ENCODE measurements around the gene EML6.

Gene EML6

GRCh38 chr2:54708584-54709335, 14.7 kb upstream of the EML6 start:
- peak; percentile 27 for DNase-seq

GRCh38 chr2:54709336-54709809, 14.1 kb upstream of the EML6 start:
- DNase-seq, result no peak

- DNase-seq, result no peak
Measured at GRCh38 chr2:54710216-54710615, 13.2 kb upstream of the EML6 start.

GRCh38 chr2:54712516-54712915, 10.9 kb upstream of the EML6 start:
- DNase-seq, result no peak

GRCh38 chr2:54714996-54715395, 8.5 kb upstream of the EML6 start:
- DNase-seq, result no peak

GRCh38 chr2:54716375-54716774, 7.1 kb upstream of the EML6 start:
- no peak for DNase-seq

- DNase-seq, result peak; percentile 32
Measured at GRCh38 chr2:54720563-54720962, 2.9 kb upstream of the EML6 start.

GRCh38 chr2:54722641-54723040, 821 bp upstream of the EML6 start:
- DNase-seq, result peak; percentile 32

GRCh38 chr2:54723996-54724559, 616 bp downstream of the EML6 start:
- DNase-seq, result no peak

- DNase-seq, result no peak
Measured at GRCh38 chr2:54724560-54725342, 1.3 kb downstream of the EML6 start.

GRCh38 chr2:54725343-54726099, 2.1 kb downstream of the EML6 start:
- DNase-seq, result no peak

GRCh38 chr2:54726431-54726830, 3.0 kb downstream of the EML6 start:
- DNase-seq, result no peak

- DNase-seq, result no peak
Measured at GRCh38 chr2:54726940-54727339, 3.5 kb downstream of the EML6 start.

GRCh38 chr2:54728669-54729120, 5.2 kb downstream of the EML6 start:
- no peak for DNase-seq

GRCh38 chr2:54735636-54736035, 12.2 kb downstream of the EML6 start:
- no peak for DNase-seq

GRCh38 chr2:54738281-54738680, 14.8 kb downstream of the EML6 start:
- no peak for DNase-seq

- DNase-seq, result no peak
Measured at GRCh38 chr2:54740333-54740732, 16.9 kb downstream of the EML6 start.

GRCh38 chr2:54741250-54741649, 17.8 kb downstream of the EML6 start:
- no peak for DNase-seq

- no peak for DNase-seq
Measured at GRCh38 chr2:54750040-54750439, 26.6 kb downstream of the EML6 start.

- no peak for DNase-seq
Measured at GRCh38 chr2:54752439-54752838, 29.0 kb downstream of the EML6 start.

- no peak for DNase-seq
Measured at GRCh38 chr2:54755641-54756326, 32.3 kb downstream of the EML6 start.

- no peak for DNase-seq
Measured at GRCh38 chr2:54757500-54757899, 34.0 kb downstream of the EML6 start.

Data from hematopoietic multipotent progenitor cell treated with erythropoietin and hydrocortisone succinate and interleukin-3 and kit ligand, for 6 days (in vitro differentiated cells).